Neural cell (in vitro differentiated cells): ENCODE data around the gene MS4A18. TPM values are rescaled to one million over a fixed set of nuclear protein-coding genes. Genes with fewer than 3 reads are reported as not detected.

ENCODE experiments used
- H2AFZ ChIP-seq: fragments of 200-600, 300-800 bp; sonication (generic), shearing (Covaris generic); 2 replicates; pipeline ENCODE4 v1.6.0; 2014; ENCODE audit warnings: low read depth, mild to moderate bottlenecking, antibody characterized with exemption, low read length, moderate library complexity
- H3F3A ChIP-seq: fragments of 200-600 bp; shearing (Covaris generic); 2 replicates; pipeline ENCODE4 v1.6.1; 2016; ENCODE audit warnings: mild to moderate bottlenecking, moderate library complexity, mixed read lengths, antibody characterized with exemption, low read length; ENCODE audit not compliant: insufficient read depth, poor library complexity, severe bottlenecking
- H3K27ac ChIP-seq: fragments of 200-600, 300-800 bp; sonication (generic), shearing (Covaris generic); 2 replicates; pipeline ENCODE4 v1.5.1; 2014; ENCODE audit warnings: mild to moderate bottlenecking, low read length, moderate library complexity
- H3K27me3 ChIP-seq: fragments of 300-800, 200-600 bp; sonication (generic), shearing (Covaris generic); 2 replicates; pipeline ENCODE4 v1.6.0; 2014; ENCODE audit warnings: mild to moderate bottlenecking, low read depth, low read length, moderate library complexity; ENCODE audit not compliant: insufficient read depth
- H3K36me3 ChIP-seq: fragments of 300-800, 200-600 bp; sonication (generic), shearing (Covaris generic); 2 replicates; pipeline ENCODE4 v1.5.1; 2014; ENCODE audit warnings: mild to moderate bottlenecking, antibody characterized with exemption, low read length, moderate library complexity; ENCODE audit not compliant: insufficient read depth
- H3K4me2 ChIP-seq: fragments of 300-800, 200-600 bp; sonication (generic), shearing (Covaris generic); 2 replicates; pipeline ENCODE4 v1.6.0; 2014; ENCODE audit warnings: mild to moderate bottlenecking, low read length
- H3K4me3 ChIP-seq: fragments of 300-800, 200-600 bp; sonication (generic), shearing (Covaris generic); 2 replicates; pipeline ENCODE4 v1.5.1; 2014; ENCODE audit warnings: mild to moderate bottlenecking, low read length, moderate library complexity
- H3K79me2 ChIP-seq: fragments of 200-600 bp; shearing (Covaris generic); replicated peaks from 2 replicates; pipeline ENCODE4 v1.6.0; 2014; ENCODE audit warnings: mild to moderate bottlenecking, low read length, moderate library complexity; ENCODE audit not compliant: insufficient read depth
- H3K9ac ChIP-seq: fragments of 300-800, 200-600 bp; sonication (generic), shearing (Covaris generic); 2 replicates; pipeline ENCODE4 v1.6.1; 2016; ENCODE audit warnings: mild to moderate bottlenecking, low read length, mixed read lengths
- H3K9me2 ChIP-seq: fragments of 200-600 bp; shearing (Covaris generic); 2 replicates; pipeline ENCODE4 v1.6.1; 2016; ENCODE audit warnings: mild to moderate bottlenecking, low read length, mixed read lengths; ENCODE audit not compliant: insufficient read depth
- H3K9me3 ChIP-seq: fragments of 200-600, 300-800 bp; sonication (generic), shearing (Covaris generic); 2 replicates; pipeline ENCODE4 v1.6.1; 2016; ENCODE audit warnings: mild to moderate bottlenecking, mixed run types, low read length, moderate library complexity, mixed read lengths
- H4K20me1 ChIP-seq: fragments of 200-600 bp; shearing (Covaris generic); 2 replicates; pipeline ENCODE4 v1.6.1; 2016; ENCODE audit warnings: mild to moderate bottlenecking, mixed run types; ENCODE audit not compliant: insufficient read depth
- EP300 ChIP-seq: fragments of 450-650 bp; conservative IDR thresholded peaks from 2 replicates; pipeline ENCODE4 v1.6.1; 2014; ENCODE audit warnings: antibody characterized with exemption, mild to moderate bottlenecking, moderate library complexity; ENCODE audit not compliant: poor library complexity, severe bottlenecking
- EZH2 ChIP-seq: fragments of 200-600, 300-800 bp; shearing (Covaris generic), sonication (generic); IDR thresholded peaks from 2 replicates; pipeline ENCODE4 v1.6.1; 2014; ENCODE audit warnings: antibody characterized with exemption, low read length, borderline replicate concordance, mild to moderate bottlenecking; ENCODE audit not compliant: insufficient read depth, poor library complexity, severe bottlenecking
- MXI1 ChIP-seq: fragments of 450-650 bp; conservative IDR thresholded peaks from 2 replicates; pipeline ENCODE4 v1.6.1; 2014; ENCODE audit warnings: antibody characterized with exemption, mild to moderate bottlenecking; ENCODE audit not compliant: poor library complexity, severe bottlenecking
- POLR2AphosphoS5 ChIP-seq: IDR thresholded peaks from 2 replicates; pipeline ENCODE4 v1.6.1; 2012
- RAD21 ChIP-seq: fragments of 450-650 bp; conservative IDR thresholded peaks from 2 replicates; pipeline ENCODE4 v1.6.1; 2014; ENCODE audit warnings: antibody characterized with exemption, mild to moderate bottlenecking, moderate library complexity
- SMC3 ChIP-seq: fragments of 450-650 bp; conservative IDR thresholded peaks from 2 replicates; pipeline ENCODE4 v1.6.1; 2014; ENCODE audit warnings: antibody characterized with exemption, mild to moderate bottlenecking, moderate library complexity; ENCODE audit not compliant: poor library complexity
- TAF1 ChIP-seq: IDR thresholded peaks from 2 replicates; pipeline ENCODE4 v1.6.1; 2012; ENCODE audit warnings: low read depth
- polyA plus RNA-seq: library from polyadenylated mRNA; depleted of rRNA; stranded (reverse); fragments of >200 nt; gene quantifications from 2 replicates; pipeline ENCODE4 v1.2.3, GENCODE V29; 2014
- TF ChIP-seq, protein P1 (sequence below): fragments of 450-650 bp; IDR thresholded peaks from 2 replicates; pipeline ENCODE4 v1.5.1; 2014; ENCODE audit warnings: antibody characterized with exemption, mild to moderate bottlenecking, moderate library complexity; ENCODE audit not compliant: poor library complexity, severe bottlenecking
- TF ChIP-seq, protein P2 (sequence below): IDR thresholded peaks from 2 replicates; pipeline ENCODE4 v1.6.1; 2012; ENCODE audit warnings: borderline replicate concordance

MS4A18 gene
- polyA plus RNA-seq, 1 donor from 2014 or later = not detected

DNA sequence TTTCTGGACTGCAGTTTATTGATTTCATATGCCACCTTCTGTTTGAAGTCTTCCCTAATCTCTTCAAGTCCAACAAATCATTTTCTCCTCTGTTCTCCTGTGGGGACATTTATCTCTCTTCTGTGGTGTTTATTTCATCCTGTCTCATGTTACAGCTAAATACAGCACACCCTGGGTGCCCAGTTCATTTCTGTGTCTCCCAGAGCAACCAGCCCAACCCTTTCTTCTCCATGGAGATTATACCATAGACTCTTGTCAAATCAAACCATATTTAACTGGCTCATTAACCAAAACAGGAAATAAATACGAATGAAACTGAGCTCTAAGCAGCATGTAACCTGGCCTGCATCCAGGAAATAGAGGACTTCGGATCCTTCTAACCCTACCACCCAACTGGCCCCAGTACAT, 25.2 kb upstream of the MS4A18 start, which contains the start of gene MS4A8:
Gene MS4A8, plus strand, starts transcription at position 329 of the 408 bp plus-strand sequence. CDS start 1,249 bp downstream, outside the sequence.
- H3F3A ChIP-seq = no peaks in the 10 kb centered on the region
- H3K27ac ChIP-seq = no peak within 1 kb of the TSS
- no peak within 1 kb of the TSS for H3K4me3 ChIP-seq
- no peak within 1 kb of the TSS for H3K4me2 ChIP-seq
- no peak within 1 kb of the TSS for H2AFZ ChIP-seq
- no peaks in the 10 kb centered on the region for H3K27me3 ChIP-seq
- H3K79me2 ChIP-seq = no peaks in the 10 kb centered on the region
- H3K9me3 ChIP-seq = no peaks in the 10 kb centered on the region
- H3K9ac ChIP-seq = no peak within 1 kb of the TSS
- H3K9me2 ChIP-seq = no peaks in the 10 kb centered on the region
- no peaks in the 10 kb centered on the region for H4K20me1 ChIP-seq
- TF ChIP-seq EP300 = no peak
- TF ChIP-seq, protein P1, sequence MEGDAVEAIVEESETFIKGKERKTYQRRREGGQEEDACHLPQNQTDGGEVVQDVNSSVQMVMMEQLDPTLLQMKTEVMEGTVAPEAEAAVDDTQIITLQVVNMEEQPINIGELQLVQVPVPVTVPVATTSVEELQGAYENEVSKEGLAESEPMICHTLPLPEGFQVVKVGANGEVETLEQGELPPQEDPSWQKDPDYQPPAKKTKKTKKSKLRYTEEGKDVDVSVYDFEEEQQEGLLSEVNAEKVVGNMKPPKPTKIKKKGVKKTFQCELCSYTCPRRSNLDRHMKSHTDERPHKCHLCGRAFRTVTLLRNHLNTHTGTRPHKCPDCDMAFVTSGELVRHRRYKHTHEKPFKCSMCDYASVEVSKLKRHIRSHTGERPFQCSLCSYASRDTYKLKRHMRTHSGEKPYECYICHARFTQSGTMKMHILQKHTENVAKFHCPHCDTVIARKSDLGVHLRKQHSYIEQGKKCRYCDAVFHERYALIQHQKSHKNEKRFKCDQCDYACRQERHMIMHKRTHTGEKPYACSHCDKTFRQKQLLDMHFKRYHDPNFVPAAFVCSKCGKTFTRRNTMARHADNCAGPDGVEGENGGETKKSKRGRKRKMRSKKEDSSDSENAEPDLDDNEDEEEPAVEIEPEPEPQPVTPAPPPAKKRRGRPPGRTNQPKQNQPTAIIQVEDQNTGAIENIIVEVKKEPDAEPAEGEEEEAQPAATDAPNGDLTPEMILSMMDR = no peak
- TF ChIP-seq SMC3 = no peak
- TF ChIP-seq TAF1 = no peak
- no peak for TF ChIP-seq MXI1
- no peak for TF ChIP-seq EZH2
- no peak for TF ChIP-seq RAD21
- TF ChIP-seq, protein P2, sequence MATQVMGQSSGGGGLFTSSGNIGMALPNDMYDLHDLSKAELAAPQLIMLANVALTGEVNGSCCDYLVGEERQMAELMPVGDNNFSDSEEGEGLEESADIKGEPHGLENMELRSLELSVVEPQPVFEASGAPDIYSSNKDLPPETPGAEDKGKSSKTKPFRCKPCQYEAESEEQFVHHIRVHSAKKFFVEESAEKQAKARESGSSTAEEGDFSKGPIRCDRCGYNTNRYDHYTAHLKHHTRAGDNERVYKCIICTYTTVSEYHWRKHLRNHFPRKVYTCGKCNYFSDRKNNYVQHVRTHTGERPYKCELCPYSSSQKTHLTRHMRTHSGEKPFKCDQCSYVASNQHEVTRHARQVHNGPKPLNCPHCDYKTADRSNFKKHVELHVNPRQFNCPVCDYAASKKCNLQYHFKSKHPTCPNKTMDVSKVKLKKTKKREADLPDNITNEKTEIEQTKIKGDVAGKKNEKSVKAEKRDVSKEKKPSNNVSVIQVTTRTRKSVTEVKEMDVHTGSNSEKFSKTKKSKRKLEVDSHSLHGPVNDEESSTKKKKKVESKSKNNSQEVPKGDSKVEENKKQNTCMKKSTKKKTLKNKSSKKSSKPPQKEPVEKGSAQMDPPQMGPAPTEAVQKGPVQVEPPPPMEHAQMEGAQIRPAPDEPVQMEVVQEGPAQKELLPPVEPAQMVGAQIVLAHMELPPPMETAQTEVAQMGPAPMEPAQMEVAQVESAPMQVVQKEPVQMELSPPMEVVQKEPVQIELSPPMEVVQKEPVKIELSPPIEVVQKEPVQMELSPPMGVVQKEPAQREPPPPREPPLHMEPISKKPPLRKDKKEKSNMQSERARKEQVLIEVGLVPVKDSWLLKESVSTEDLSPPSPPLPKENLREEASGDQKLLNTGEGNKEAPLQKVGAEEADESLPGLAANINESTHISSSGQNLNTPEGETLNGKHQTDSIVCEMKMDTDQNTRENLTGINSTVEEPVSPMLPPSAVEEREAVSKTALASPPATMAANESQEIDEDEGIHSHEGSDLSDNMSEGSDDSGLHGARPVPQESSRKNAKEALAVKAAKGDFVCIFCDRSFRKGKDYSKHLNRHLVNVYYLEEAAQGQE = no peak
- no peak for TF ChIP-seq POLR2AphosphoS5
- no peaks in the 10 kb centered on the region for H3K36me3 ChIP-seq

- Histone ChIP-seq H3K79me2 (no peaks in the 10 kb centered on the region), H3K4me2 (no peak overlapping the region), H3K36me3 (no peaks in the 10 kb centered on the region), H3F3A (no peaks in the 10 kb centered on the region), H4K20me1 (no peaks in the 10 kb centered on the region), H3K27me3 (no peaks in the 10 kb centered on the region), H3K4me3 (no peak overlapping the region), H3K27ac (no peak overlapping the region), H3K9me3 (no peaks in the 10 kb centered on the region), H3K9me2 (no peaks in the 10 kb centered on the region), H3K9ac (no peak overlapping the region), H2AFZ (no peak overlapping the region)
- TF ChIP-seq MXI1 (no peak), EZH2 (no peak)
- TF ChIP-seq, protein P1 = no peak
Observed at GRCh38 chr11:60699936-60700335, 24.6 kb upstream of the MS4A18 start.
